Right atrium auricular region (tissue), 2 donors: ENCODE results near the gene ARID5B. TPM values are rescaled to one million over a fixed set of nuclear protein-coding genes. Genes with fewer than 3 reads are reported as not detected.
A peak's percentile ranks its signal among the peaks of the same experiment; 100 is the strongest.
"Not testable (repeated sequence)": the region's sequence is repeated elsewhere in the genome, so short reads cannot be mapped to it uniquely, and the experiment has no call there.

ENCODE experiments used
- DNase-seq: peaks from one replicate; pipeline ENCODE4 v3.0.0-alpha.2; 2019; ENCODE audit warnings: low spot score
- H3K27ac ChIP-seq, 2 donors: fragments of 200-600 bp; sonication (generic); 1 replicate in 1 of 2; 2 replicates in 1 of 2; pipeline ENCODE4 v1.5.1; 2016 to 2019
- H3K27me3 ChIP-seq, 2 donors: fragments of 200-600 bp; sonication (generic); one replicate each; pipeline versions ENCODE4 v1.5.1 to v1.6.0; 2017 to 2019
- H3K36me3 ChIP-seq: fragments of 200-600 bp; sonication (generic); one replicate; pipeline ENCODE4 v1.5.1; 2016
- H3K4me1 ChIP-seq, 2 donors: fragments of 200-600 bp; sonication (generic); one replicate each; pipeline versions ENCODE4 v1.5.1 to v1.6.0; 2017 to 2019
- H3K4me3 ChIP-seq, 2 donors: fragments of 200-600 bp; sonication (generic); 1 replicate in 1 of 2; 2 replicates in 1 of 2; pipeline ENCODE4 v1.5.1; 2017 to 2019; ENCODE audit warnings: mild to moderate bottlenecking in 1 of 2, moderate library complexity in 1 of 2
- H3K9me3 ChIP-seq, 2 donors: fragments of 200-600 bp; sonication (generic); one replicate each; pipeline ENCODE4 v1.5.1; 2019
- CTCF ChIP-seq, 2 donors: fragments of 200-600 bp; sonication (generic); IDR thresholded peaks; one replicate each; pipeline ENCODE4 v1.5.1; 2019; ENCODE audit warnings: antibody characterized with exemption in 2 of 2
- total RNA-seq, 2 donors: library from RNA; depleted of rRNA; stranded (reverse); fragments of >200 nt; gene quantifications; one replicate each; pipeline ENCODE4 v1.1.0, GENCODE V29; 2016

The ARID5B gene
- total RNA-seq, 2 donors from 2014 or later: 37.9 to 53.4 TPM

- TF ChIP-seq CTCF (IDR thresholded peaks at IDR 0.05): no peak
- Histone ChIP-seq H3K4me3 (no peak overlapping the region), H3K9me3 (no peaks in the 10 kb centered on the region), H3K4me1 (peaks cover 0 to 46% of the 10 kb centered on the region in 2 donors), H3K27me3 (no peaks in the 10 kb centered on the region), H3K27ac (peak overlapping the region; percentile 44 to 51), H3K36me3 (no peaks in the 10 kb centered on the region)
- DNase-seq: no peak
Observed at GRCh38 chr10:61974601-61975390, 73.3 kb downstream of the ARID5B start.

- DNase-seq: no peak
- TF ChIP-seq CTCF (IDR thresholded peaks at IDR 0.05): no peak
- H3K27me3 ChIP-seq: no peaks in the 10 kb centered on the region
- peaks cover 0 to 42% of the 10 kb centered on the region in 2 donors for H3K4me1 ChIP-seq
- H3K27ac ChIP-seq: peak overlapping the region; percentile 44 to 51
- no peak overlapping the region for H3K4me3 ChIP-seq
- no peaks in the 10 kb centered on the region for H3K36me3 ChIP-seq
- no peaks in the 10 kb centered on the region for H3K9me3 ChIP-seq
Observed at GRCh38 chr10:61975391-61975932, 74.0 kb downstream of the ARID5B start.

GRCh38 chr10:61976951-61977721 lies 75.6 kb downstream of the ARID5B start:
- not testable (repeated sequence) for DNase-seq, H3K27ac ChIP-seq, H3K4me3 ChIP-seq, H3K9me3 ChIP-seq, H3K36me3 ChIP-seq, H3K27me3 ChIP-seq
- H3K4me1 ChIP-seq: peaks cover 0 to 33% of the 10 kb centered on the region in 2 donors

- Histone ChIP-seq H3K9me3 (no peaks in the 10 kb centered on the region), H3K4me3 (no peak overlapping the region), H3K27ac (no peak overlapping the region), H3K4me1 (peaks cover 0 to 20% of the 10 kb centered on the region in 2 donors), H3K27me3 (no peaks in the 10 kb centered on the region), H3K36me3 (no peaks in the 10 kb centered on the region)
- DNase-seq: no peak
- peak in 1 of 2 donors; percentile 54 for TF ChIP-seq CTCF (IDR thresholded peaks at IDR 0.05)
Observed at GRCh38 chr10:61978965-61979364, 77.5 kb downstream of the ARID5B start.

- no peak for TF ChIP-seq CTCF (IDR thresholded peaks at IDR 0.05)
Observed at GRCh38 chr10:61981460-61981859, 80.0 kb downstream of the ARID5B start.

GRCh38 chr10:61983255-61983654 lies 81.8 kb downstream of the ARID5B start:
- Histone ChIP-seq H3K9me3 (no peaks in the 10 kb centered on the region), H3K4me3 (no peak overlapping the region), H3K4me1 (peaks cover 0 to 14% of the 10 kb centered on the region in 2 donors), H3K27ac (no peak overlapping the region), H3K36me3 (no peaks in the 10 kb centered on the region), H3K27me3 (no peaks in the 10 kb centered on the region)
- no peak for TF ChIP-seq CTCF (IDR thresholded peaks at IDR 0.05)
- DNase-seq: no peak

More at GRCh38 chr10:61981460-61981859, 80.0 kb downstream of the ARID5B start:
- Histone ChIP-seq H3K4me1 (peaks cover 0 to 5% of the 10 kb centered on the region in 2 donors), H3K27me3 (no peaks in the 10 kb centered on the region), H3K27ac (no peak overlapping the region), H3K9me3 (no peaks in the 10 kb centered on the region), H3K36me3 (no peaks in the 10 kb centered on the region), H3K4me3 (no peak overlapping the region)
- no peak for DNase-seq
